Upper lobe of left lung (tissue), 4 donors: Measurements from ENCODE around the gene KPNA6.

ENCODE experiments used
- EP300 ChIP-seq, 4 donors: sonication (generic); formaldehyde crosslinking; IDR thresholded peaks; one replicate each; pipeline ENCODE4 v1.5.1; 2017; ENCODE audit warnings: antibody characterized with exemption in 4 of 4, control low read depth in 2 of 4
- POLR2AphosphoS5 ChIP-seq, 2 donors: sonication (generic); formaldehyde crosslinking; IDR thresholded peaks; one replicate each; pipeline ENCODE4 v1.5.1; 2017; ENCODE audit warnings: antibody characterized with exemption in 2 of 2
- TF ChIP-seq, protein P1 (sequence below), 6 experiments: fragments of 450-650 bp in 4 of 6; fragments of 200-600 bp in 2 of 6; sonication (generic) in 2 of 6; IDR thresholded peaks; one replicate each; pipeline ENCODE4 v1.5.1; 2016 to 2019; ENCODE audit warnings: antibody characterized with exemption in 6 of 6

DNA sequence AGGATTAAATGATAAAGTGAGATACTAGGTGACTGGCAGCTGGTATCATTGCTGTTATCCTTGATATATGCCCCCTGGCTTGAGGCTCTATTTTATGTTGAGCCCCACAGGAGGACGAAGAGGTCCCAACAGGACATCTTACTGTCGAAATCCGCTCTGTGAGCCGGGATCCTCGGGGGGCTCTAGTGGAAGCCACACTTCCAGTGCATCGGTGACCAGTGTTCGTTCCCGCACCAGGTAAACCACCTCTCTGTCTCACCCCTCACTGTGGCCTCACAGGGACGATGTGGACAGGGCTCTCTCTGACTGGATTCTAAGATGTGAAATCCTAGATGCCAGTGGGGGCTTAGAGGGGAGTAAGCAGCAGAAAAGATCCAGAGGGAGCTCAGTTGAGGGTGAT, 33.0 kb upstream of the KPNA6 start:
- TF ChIP-seq EP300 (IDR thresholded peaks at IDR 0.05) = no peak
- no peak for TF ChIP-seq POLR2AphosphoS5 (IDR thresholded peaks at IDR 0.05)
- TF ChIP-seq, protein P1, sequence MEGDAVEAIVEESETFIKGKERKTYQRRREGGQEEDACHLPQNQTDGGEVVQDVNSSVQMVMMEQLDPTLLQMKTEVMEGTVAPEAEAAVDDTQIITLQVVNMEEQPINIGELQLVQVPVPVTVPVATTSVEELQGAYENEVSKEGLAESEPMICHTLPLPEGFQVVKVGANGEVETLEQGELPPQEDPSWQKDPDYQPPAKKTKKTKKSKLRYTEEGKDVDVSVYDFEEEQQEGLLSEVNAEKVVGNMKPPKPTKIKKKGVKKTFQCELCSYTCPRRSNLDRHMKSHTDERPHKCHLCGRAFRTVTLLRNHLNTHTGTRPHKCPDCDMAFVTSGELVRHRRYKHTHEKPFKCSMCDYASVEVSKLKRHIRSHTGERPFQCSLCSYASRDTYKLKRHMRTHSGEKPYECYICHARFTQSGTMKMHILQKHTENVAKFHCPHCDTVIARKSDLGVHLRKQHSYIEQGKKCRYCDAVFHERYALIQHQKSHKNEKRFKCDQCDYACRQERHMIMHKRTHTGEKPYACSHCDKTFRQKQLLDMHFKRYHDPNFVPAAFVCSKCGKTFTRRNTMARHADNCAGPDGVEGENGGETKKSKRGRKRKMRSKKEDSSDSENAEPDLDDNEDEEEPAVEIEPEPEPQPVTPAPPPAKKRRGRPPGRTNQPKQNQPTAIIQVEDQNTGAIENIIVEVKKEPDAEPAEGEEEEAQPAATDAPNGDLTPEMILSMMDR (IDR thresholded peaks at IDR 0.05) = no peak
